ENCODE measurements around the gene PTPRD.

The PTPRD gene

GRCh38 chr9:9917400-9917799 is 695.4 kb downstream of the PTPRD start:
- Histone ChIP-seq H3K27me3 (ENCODE audit: insufficient read depth, low read depth) (no peaks in the 10 kb centered on the region), H3K4me2 (no peak overlapping the region), H3K27ac (no peak overlapping the region), H3K4me1 (ENCODE audit: low read depth, poor library complexity, severe bottlenecking) (peaks cover 10% of the 10 kb centered on the region), H2AFZ (ENCODE audit: low read depth) (no peak overlapping the region), H3K36me3 (ENCODE audit: insufficient read depth) (no peaks in the 10 kb centered on the region), H3K4me3 (IDR thresholded peaks at IDR 0.05; ENCODE audit: insufficient read depth, low read depth, low read length) (no peak overlapping the region), H3K9ac (no peak overlapping the region), H4K20me1 (ENCODE audit: insufficient read depth) (no peaks in the 10 kb centered on the region), H3K79me2 (ENCODE audit: insufficient read depth, low read depth) (no peaks in the 10 kb centered on the region)
- TF ChIP-seq CTCF (conservative IDR thresholded peaks at IDR 0.05; ENCODE audit: low read depth, low read length) = no peak

- no peak overlapping the region for H3K27ac ChIP-seq
- H3K36me3 ChIP-seq (ENCODE audit: insufficient read depth) = no peaks in the 10 kb centered on the region
- peaks cover 14% of the 10 kb centered on the region for H3K4me1 ChIP-seq (ENCODE audit: low read depth, poor library complexity, severe bottlenecking)
- no peak overlapping the region for H3K9ac ChIP-seq
- TF ChIP-seq CTCF (conservative IDR thresholded peaks at IDR 0.05; ENCODE audit: low read depth, low read length) = no peak
- H2AFZ ChIP-seq (ENCODE audit: low read depth) = peak overlapping the region; percentile 8; the same call in 1 of the 2 replicates
- no peaks in the 10 kb centered on the region for H4K20me1 ChIP-seq (ENCODE audit: insufficient read depth)
- no peak overlapping the region for H3K4me3 ChIP-seq (IDR thresholded peaks at IDR 0.05; ENCODE audit: insufficient read depth, low read depth, low read length)
- no peak overlapping the region for H3K4me2 ChIP-seq
- no peaks in the 10 kb centered on the region for H3K27me3 ChIP-seq (ENCODE audit: insufficient read depth, low read depth)
- H3K79me2 ChIP-seq (ENCODE audit: insufficient read depth, low read depth) = no peaks in the 10 kb centered on the region
Observed at GRCh38 chr9:9914174-9914573, 698.6 kb downstream of the PTPRD start.

GRCh38 chr9:9913276-9913832 is 699.4 kb downstream of the PTPRD start:
- TF ChIP-seq CTCF (conservative IDR thresholded peaks at IDR 0.05; ENCODE audit: low read depth, low read length) = no peak
- no peak overlapping the region for H3K27ac ChIP-seq
- H2AFZ ChIP-seq (ENCODE audit: low read depth) = peak overlapping the region; percentile 8; the same call in 1 of the 2 replicates
- no peak overlapping the region for H3K4me3 ChIP-seq (IDR thresholded peaks at IDR 0.05; ENCODE audit: insufficient read depth, low read depth, low read length)
- no peak overlapping the region for H3K4me2 ChIP-seq
- peaks cover 14% of the 10 kb centered on the region for H3K4me1 ChIP-seq (ENCODE audit: low read depth, poor library complexity, severe bottlenecking)
- no peaks in the 10 kb centered on the region for H4K20me1 ChIP-seq (ENCODE audit: insufficient read depth)
- no peak overlapping the region for H3K9ac ChIP-seq
- no peaks in the 10 kb centered on the region for H3K27me3 ChIP-seq (ENCODE audit: insufficient read depth, low read depth)
- H3K36me3 ChIP-seq (ENCODE audit: insufficient read depth) = no peaks in the 10 kb centered on the region
- H3K79me2 ChIP-seq (ENCODE audit: insufficient read depth, low read depth) = no peaks in the 10 kb centered on the region

GRCh38 chr9:9912459-9912858 is 700.3 kb downstream of the PTPRD start:
- TF ChIP-seq CTCF (conservative IDR thresholded peaks at IDR 0.05; ENCODE audit: low read depth, low read length) = peak; percentile 56
- no peak overlapping the region for H3K4me3 ChIP-seq (IDR thresholded peaks at IDR 0.05; ENCODE audit: insufficient read depth, low read depth, low read length)
- H3K27me3 ChIP-seq (ENCODE audit: insufficient read depth, low read depth) = no peaks in the 10 kb centered on the region
- H4K20me1 ChIP-seq (ENCODE audit: insufficient read depth) = no peaks in the 10 kb centered on the region
- peaks cover 14% of the 10 kb centered on the region for H3K4me1 ChIP-seq (ENCODE audit: low read depth, poor library complexity, severe bottlenecking)
- H3K4me2 ChIP-seq = no peak overlapping the region
- H3K79me2 ChIP-seq (ENCODE audit: insufficient read depth, low read depth) = no peaks in the 10 kb centered on the region
- no peak overlapping the region for H3K27ac ChIP-seq
- no peak overlapping the region for H3K9ac ChIP-seq
- H2AFZ ChIP-seq (ENCODE audit: low read depth) = no peak overlapping the region
- no peaks in the 10 kb centered on the region for H3K36me3 ChIP-seq (ENCODE audit: insufficient read depth)

All from KMS-11 (cell line).